GM12891 (cell line): ENCODE data around the gene FAM83G.
"Not testable (repeated sequence)": the region's sequence is repeated elsewhere in the genome, so short reads cannot be mapped to it uniquely, and the experiment has no call there.

Experiments used
- POLR2A ChIP-seq: IDR thresholded peaks from 2 replicates; pipeline ENCODE4 v1.6.1; 2011; ENCODE audit warnings: low read depth, low read length, control low read depth
- POLR2AphosphoS5 ChIP-seq: IDR thresholded peaks from 2 replicates; pipeline ENCODE4 v1.6.1; 2011; ENCODE audit warnings: low read depth, low read length, control low read depth
- POU2F2 ChIP-seq: IDR thresholded peaks from 2 replicates; pipeline ENCODE4 v1.6.1; 2011; ENCODE audit warnings: low read depth, mild to moderate bottlenecking, control low read depth, low read length, moderate library complexity
- SPI1 ChIP-seq: IDR thresholded peaks from 2 replicates; pipeline ENCODE4 v1.6.1; 2011; ENCODE audit warnings: low read depth, low read length, control low read depth
- TAF1 ChIP-seq: IDR thresholded peaks from 2 replicates; pipeline ENCODE4 v1.6.1; 2011; ENCODE audit warnings: low read depth, low read length, control low read depth

GRCh38 chr17:19031729-19032128 lies 27.2 kb upstream of the FAM83G start:
- TF ChIP-seq POLR2AphosphoS5, POLR2A, TAF1, SPI1, POU2F2: not testable (repeated sequence)
